NCI-H187 treated with DMSO at 0.1 percent for 48 hours (cell line): ENCODE data around the gene LYSMD3.
"Not testable (repeated sequence)": the region's sequence is repeated elsewhere in the genome, so short reads cannot be mapped to it uniquely, and the experiment has no call there.

ENCODE experiments used
- DNase-seq: peaks from one replicate; lab custom pipeline; 2025; lab: John Stamatoyannopoulos, UW

LYSMD3 gene

GRCh38 chr5:90529194-90529938, at the start of gene LYSMD3:
LYSMD3 (minus strand) TSS chr5:90529584; CDS start chr5:90525289, 4,295 bp downstream.
- DNase-seq, result peak; percentile 75

GRCh38 chr5:90576566-90576965, 47.2 kb upstream of the LYSMD3 start:
- not testable (repeated sequence) for DNase-seq

- no peak for DNase-seq
These were observed 46.3 kb upstream of the LYSMD3 start for GRCh38 chr5:90575712-90576111.

- no peak for DNase-seq
These were observed 41.9 kb upstream of the LYSMD3 start for GRCh38 chr5:90571147-90571773.

GRCh38 chr5:90570034-90570433, 40.6 kb upstream of the LYSMD3 start:
- DNase-seq, result no peak

GRCh38 chr5:90569084-90569483, 39.7 kb upstream of the LYSMD3 start:
- DNase-seq, result no peak

- no peak for DNase-seq
These were observed 36.1 kb upstream of the LYSMD3 start for GRCh38 chr5:90565491-90565890.

GRCh38 chr5:90563108-90563507, 33.7 kb upstream of the LYSMD3 start:
- DNase-seq, result no peak

GRCh38 chr5:90562341-90562740, 33.0 kb upstream of the LYSMD3 start:
- DNase-seq, result peak; percentile 41

- DNase-seq, result no peak
These were observed 32.4 kb upstream of the LYSMD3 start for GRCh38 chr5:90561766-90562165.

- no peak for DNase-seq
These were observed 31.4 kb upstream of the LYSMD3 start for GRCh38 chr5:90560771-90561170.

GRCh38 chr5:90558344-90559192, 29.2 kb upstream of the LYSMD3 start, which contains the start of gene ADGRV1:
ADGRV1 (plus strand) TSS chr5:90558797; CDS start chr5:90558896, 99 bp downstream.
- peak; percentile 91 for DNase-seq

- DNase-seq, result no peak
These were observed 28.5 kb upstream of the LYSMD3 start for GRCh38 chr5:90557871-90558270.

- DNase-seq, result no peak
These were observed 28.0 kb upstream of the LYSMD3 start for GRCh38 chr5:90557391-90557790.

GRCh38 chr5:90555666-90556065, 26.3 kb upstream of the LYSMD3 start:
- no peak for DNase-seq

GRCh38 chr5:90554358-90555006, 25.1 kb upstream of the LYSMD3 start:
- no peak for DNase-seq

GRCh38 chr5:90553711-90554110, 24.3 kb upstream of the LYSMD3 start:
- no peak for DNase-seq

- no peak for DNase-seq
These were observed 22.0 kb upstream of the LYSMD3 start for GRCh38 chr5:90551376-90551775.

GRCh38 chr5:90550963-90551362, 21.6 kb upstream of the LYSMD3 start:
- DNase-seq, result no peak

GRCh38 chr5:90549729-90550275, 20.4 kb upstream of the LYSMD3 start:
- DNase-seq, result no peak

GRCh38 chr5:90549223-90549622, 19.8 kb upstream of the LYSMD3 start:
- DNase-seq, result no peak
